HEK293 (cell line): ENCODE measurements around the gene SIGLEC10.
"Not testable (repeated sequence)": the region's sequence is repeated elsewhere in the genome, so short reads cannot be mapped to it uniquely, and the experiment has no call there.

Experiments used
- ZBTB20 ChIP-seq: fragments of 450-650 bp; formaldehyde crosslinking; IDR thresholded peaks from 2 replicates; pipeline ENCODE4 v1.5.1; 2016; ENCODE audit warnings: missing biosample characterization, missing genetic modification characterization
- ZNF585B ChIP-seq: fragments of 450-650 bp; formaldehyde crosslinking; IDR thresholded peaks from 2 replicates; pipeline ENCODE4 v1.5.1; 2016; ENCODE audit warnings: missing biosample characterization, missing genetic modification characterization
- TF ChIP-seq, protein P1 (sequence below): fragments of 450-650 bp; formaldehyde crosslinking; IDR thresholded peaks from 2 replicates; pipeline ENCODE4 v1.5.1; 2016; ENCODE audit warnings: missing biosample characterization, missing genetic modification characterization

DNA sequence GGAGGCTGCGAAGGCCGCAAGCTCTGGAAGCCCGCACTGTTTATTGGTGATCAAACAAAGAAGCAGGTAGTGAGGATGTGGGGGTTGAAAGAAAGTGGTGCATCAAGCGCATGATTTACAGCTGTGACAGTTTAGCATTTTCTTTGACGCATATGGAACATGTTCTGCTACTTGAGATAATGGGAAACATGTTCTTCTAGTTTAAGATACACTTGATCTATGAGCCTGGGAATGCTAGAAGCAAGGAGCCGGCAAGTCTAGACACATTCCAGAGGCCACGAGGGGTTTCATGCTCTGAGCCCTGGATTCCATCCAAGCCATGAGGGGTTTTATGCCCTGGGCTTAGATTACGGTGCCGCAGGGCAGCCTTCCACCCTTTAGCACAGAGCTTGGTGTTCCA, 20.0 kb downstream of the SIGLEC10 start:
- TF ChIP-seq, protein P1, sequence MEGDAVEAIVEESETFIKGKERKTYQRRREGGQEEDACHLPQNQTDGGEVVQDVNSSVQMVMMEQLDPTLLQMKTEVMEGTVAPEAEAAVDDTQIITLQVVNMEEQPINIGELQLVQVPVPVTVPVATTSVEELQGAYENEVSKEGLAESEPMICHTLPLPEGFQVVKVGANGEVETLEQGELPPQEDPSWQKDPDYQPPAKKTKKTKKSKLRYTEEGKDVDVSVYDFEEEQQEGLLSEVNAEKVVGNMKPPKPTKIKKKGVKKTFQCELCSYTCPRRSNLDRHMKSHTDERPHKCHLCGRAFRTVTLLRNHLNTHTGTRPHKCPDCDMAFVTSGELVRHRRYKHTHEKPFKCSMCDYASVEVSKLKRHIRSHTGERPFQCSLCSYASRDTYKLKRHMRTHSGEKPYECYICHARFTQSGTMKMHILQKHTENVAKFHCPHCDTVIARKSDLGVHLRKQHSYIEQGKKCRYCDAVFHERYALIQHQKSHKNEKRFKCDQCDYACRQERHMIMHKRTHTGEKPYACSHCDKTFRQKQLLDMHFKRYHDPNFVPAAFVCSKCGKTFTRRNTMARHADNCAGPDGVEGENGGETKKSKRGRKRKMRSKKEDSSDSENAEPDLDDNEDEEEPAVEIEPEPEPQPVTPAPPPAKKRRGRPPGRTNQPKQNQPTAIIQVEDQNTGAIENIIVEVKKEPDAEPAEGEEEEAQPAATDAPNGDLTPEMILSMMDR: not testable (repeated sequence)
- not testable (repeated sequence) for TF ChIP-seq ZNF585B; ZBTB20 (tag by site-specific recombination)
